GM10266 (cell line): ENCODE data around the gene INSL3.

Experiments
- DNase-seq: peaks from one replicate; pipeline ENCODE4 v3.0.0; 2012; ENCODE audit errors: extremely low spot score
- CTCF ChIP-seq: IDR thresholded peaks from 2 replicates; pipeline ENCODE4 v1.5.1; 2012; ENCODE audit warnings: mild to moderate bottlenecking, low read depth; ENCODE audit not compliant: control insufficient read depth, insufficient read depth; ENCODE audit errors: missing control alignments

Gene INSL3

GRCh38 chr19:17821190-17821589 is at the start of gene INSL3:
Gene INSL3, minus strand, starts transcription at chr19:17821519. Its CDS starts 13 bp downstream, at chr19:17821506.
- no peak for DNase-seq

GRCh38 chr19:17869114-17869608 is 47.8 kb upstream of the INSL3 start:
- DNase-seq, result no peak
- TF ChIP-seq CTCF, result no peak

More at GRCh38 chr19:17821190-17821589, at the start of gene INSL3:
- no peak for TF ChIP-seq CTCF

GRCh38 chr19:17868669-17869068 is 47.4 kb upstream of the INSL3 start:
- no peak for TF ChIP-seq CTCF
- no peak for DNase-seq

- no peak for TF ChIP-seq CTCF
These were observed 45.7 kb upstream of the INSL3 start for GRCh38 chr19:17866964-17867486.

GRCh38 chr19:17866312-17866963 is 45.1 kb upstream of the INSL3 start:
- TF ChIP-seq CTCF, result no peak
- no peak for DNase-seq

More at GRCh38 chr19:17866964-17867486, 45.7 kb upstream of the INSL3 start:
- no peak for DNase-seq

GRCh38 chr19:17865364-17866311 is 44.3 kb upstream of the INSL3 start:
- DNase-seq, result no peak
- no peak for TF ChIP-seq CTCF
